ENCODE measurements around the gene TMEM86A. TPM values are rescaled to one million over a fixed set of nuclear protein-coding genes. Genes with fewer than 3 reads are reported as not detected.

TMEM86A gene
- total and polyA plus RNA-seq, 2 of the 8 experiments (the other 6 are each of a cell fraction or from before 2014, with no cell fraction given): 1.5 to 1.7 TPM

DNA sequence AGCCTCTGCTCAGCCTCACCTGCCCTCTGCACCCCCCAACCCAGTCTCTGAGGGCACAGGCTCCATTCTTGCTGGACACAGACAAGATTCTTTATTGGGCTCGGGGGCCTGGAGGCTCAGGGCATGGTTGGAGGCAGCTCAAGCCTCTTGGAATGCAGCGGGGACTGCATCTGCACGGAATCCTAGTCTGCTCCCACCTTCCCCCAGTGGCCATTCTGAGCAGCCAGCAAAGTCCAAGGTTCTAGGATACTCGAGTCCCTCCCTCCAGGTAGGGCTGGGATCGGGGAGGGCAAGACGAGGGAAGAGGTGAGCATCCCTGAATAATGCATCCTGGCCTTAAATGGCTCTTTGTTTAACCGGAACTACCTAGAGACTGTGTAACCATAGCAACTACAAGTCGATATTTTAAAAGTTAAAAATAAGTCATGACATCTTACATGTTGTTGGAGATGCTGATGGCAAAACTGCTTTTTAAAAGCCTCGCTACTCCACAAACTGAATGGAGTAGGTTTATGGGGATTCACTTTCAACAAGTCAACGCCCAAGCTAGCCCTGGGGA lies 38.1 kb downstream of the TMEM86A start (continued):
- TF ChIP-seq SRF (IDR thresholded peaks at IDR 0.05; ENCODE audit: low read depth, low read length): peak; percentile 52; the same call in 1 of the 2 replicates
- no peak for TF ChIP-seq TAF1 (IDR thresholded peaks at IDR 0.05; ENCODE audit: low read depth, low read length)
- TF ChIP-seq, protein P1, sequence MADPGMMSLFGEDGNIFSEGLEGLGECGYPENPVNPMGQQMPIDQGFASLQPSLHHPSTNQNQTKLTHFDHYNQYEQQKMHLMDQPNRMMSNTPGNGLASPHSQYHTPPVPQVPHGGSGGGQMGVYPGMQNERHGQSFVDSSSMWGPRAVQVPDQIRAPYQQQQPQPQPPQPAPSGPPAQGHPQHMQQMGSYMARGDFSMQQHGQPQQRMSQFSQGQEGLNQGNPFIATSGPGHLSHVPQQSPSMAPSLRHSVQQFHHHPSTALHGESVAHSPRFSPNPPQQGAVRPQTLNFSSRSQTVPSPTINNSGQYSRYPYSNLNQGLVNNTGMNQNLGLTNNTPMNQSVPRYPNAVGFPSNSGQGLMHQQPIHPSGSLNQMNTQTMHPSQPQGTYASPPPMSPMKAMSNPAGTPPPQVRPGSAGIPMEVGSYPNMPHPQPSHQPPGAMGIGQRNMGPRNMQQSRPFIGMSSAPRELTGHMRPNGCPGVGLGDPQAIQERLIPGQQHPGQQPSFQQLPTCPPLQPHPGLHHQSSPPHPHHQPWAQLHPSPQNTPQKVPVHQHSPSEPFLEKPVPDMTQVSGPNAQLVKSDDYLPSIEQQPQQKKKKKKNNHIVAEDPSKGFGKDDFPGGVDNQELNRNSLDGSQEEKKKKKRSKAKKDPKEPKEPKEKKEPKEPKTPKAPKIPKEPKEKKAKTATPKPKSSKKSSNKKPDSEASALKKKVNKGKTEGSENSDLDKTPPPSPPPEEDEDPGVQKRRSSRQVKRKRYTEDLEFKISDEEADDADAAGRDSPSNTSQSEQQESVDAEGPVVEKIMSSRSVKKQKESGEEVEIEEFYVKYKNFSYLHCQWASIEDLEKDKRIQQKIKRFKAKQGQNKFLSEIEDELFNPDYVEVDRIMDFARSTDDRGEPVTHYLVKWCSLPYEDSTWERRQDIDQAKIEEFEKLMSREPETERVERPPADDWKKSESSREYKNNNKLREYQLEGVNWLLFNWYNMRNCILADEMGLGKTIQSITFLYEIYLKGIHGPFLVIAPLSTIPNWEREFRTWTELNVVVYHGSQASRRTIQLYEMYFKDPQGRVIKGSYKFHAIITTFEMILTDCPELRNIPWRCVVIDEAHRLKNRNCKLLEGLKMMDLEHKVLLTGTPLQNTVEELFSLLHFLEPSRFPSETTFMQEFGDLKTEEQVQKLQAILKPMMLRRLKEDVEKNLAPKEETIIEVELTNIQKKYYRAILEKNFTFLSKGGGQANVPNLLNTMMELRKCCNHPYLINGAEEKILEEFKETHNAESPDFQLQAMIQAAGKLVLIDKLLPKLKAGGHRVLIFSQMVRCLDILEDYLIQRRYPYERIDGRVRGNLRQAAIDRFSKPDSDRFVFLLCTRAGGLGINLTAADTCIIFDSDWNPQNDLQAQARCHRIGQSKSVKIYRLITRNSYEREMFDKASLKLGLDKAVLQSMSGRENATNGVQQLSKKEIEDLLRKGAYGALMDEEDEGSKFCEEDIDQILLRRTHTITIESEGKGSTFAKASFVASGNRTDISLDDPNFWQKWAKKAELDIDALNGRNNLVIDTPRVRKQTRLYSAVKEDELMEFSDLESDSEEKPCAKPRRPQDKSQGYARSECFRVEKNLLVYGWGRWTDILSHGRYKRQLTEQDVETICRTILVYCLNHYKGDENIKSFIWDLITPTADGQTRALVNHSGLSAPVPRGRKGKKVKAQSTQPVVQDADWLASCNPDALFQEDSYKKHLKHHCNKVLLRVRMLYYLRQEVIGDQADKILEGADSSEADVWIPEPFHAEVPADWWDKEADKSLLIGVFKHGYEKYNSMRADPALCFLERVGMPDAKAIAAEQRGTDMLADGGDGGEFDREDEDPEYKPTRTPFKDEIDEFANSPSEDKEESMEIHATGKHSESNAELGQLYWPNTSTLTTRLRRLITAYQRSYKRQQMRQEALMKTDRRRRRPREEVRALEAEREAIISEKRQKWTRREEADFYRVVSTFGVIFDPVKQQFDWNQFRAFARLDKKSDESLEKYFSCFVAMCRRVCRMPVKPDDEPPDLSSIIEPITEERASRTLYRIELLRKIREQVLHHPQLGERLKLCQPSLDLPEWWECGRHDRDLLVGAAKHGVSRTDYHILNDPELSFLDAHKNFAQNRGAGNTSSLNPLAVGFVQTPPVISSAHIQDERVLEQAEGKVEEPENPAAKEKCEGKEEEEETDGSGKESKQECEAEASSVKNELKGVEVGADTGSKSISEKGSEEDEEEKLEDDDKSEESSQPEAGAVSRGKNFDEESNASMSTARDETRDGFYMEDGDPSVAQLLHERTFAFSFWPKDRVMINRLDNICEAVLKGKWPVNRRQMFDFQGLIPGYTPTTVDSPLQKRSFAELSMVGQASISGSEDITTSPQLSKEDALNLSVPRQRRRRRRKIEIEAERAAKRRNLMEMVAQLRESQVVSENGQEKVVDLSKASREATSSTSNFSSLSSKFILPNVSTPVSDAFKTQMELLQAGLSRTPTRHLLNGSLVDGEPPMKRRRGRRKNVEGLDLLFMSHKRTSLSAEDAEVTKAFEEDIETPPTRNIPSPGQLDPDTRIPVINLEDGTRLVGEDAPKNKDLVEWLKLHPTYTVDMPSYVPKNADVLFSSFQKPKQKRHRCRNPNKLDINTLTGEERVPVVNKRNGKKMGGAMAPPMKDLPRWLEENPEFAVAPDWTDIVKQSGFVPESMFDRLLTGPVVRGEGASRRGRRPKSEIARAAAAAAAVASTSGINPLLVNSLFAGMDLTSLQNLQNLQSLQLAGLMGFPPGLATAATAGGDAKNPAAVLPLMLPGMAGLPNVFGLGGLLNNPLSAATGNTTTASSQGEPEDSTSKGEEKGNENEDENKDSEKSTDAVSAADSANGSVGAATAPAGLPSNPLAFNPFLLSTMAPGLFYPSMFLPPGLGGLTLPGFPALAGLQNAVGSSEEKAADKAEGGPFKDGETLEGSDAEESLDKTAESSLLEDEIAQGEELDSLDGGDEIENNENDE (IDR thresholded peaks at IDR 0.05; ENCODE audit: insufficient replicate concordance, low read length): no peak
- TF ChIP-seq, protein P2, sequence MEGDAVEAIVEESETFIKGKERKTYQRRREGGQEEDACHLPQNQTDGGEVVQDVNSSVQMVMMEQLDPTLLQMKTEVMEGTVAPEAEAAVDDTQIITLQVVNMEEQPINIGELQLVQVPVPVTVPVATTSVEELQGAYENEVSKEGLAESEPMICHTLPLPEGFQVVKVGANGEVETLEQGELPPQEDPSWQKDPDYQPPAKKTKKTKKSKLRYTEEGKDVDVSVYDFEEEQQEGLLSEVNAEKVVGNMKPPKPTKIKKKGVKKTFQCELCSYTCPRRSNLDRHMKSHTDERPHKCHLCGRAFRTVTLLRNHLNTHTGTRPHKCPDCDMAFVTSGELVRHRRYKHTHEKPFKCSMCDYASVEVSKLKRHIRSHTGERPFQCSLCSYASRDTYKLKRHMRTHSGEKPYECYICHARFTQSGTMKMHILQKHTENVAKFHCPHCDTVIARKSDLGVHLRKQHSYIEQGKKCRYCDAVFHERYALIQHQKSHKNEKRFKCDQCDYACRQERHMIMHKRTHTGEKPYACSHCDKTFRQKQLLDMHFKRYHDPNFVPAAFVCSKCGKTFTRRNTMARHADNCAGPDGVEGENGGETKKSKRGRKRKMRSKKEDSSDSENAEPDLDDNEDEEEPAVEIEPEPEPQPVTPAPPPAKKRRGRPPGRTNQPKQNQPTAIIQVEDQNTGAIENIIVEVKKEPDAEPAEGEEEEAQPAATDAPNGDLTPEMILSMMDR (IDR thresholded peaks at IDR 0.05; ENCODE audit: control extremely low read depth in 1 of 3, insufficient read depth in 1 of 3, low read depth in 1 of 3, low read length in 3 of 3): peak in 1 of 3 experiments; percentile 19; a peak in 2 of 4 replicates
- no peak for TF ChIP-seq TAF7 (optimal IDR thresholded peaks at IDR 0.05; ENCODE audit: borderline replicate concordance, low read depth, low read length)
- TF ChIP-seq TEAD4 (IDR thresholded peaks at IDR 0.05; ENCODE audit: low read depth, low read length): peak; percentile 68; the same call in 1 of the 2 replicates
